Small intestine (tissue), 7 donors: ENCODE results near the gene KCNK3. TPM values are rescaled to one million over a fixed set of nuclear protein-coding genes. Genes with fewer than 3 reads are reported as not detected.

Experiments
- DNase-seq, 2 donors: peaks; one replicate each; pipeline versions ENCODE4 v3.0.0 to v3.0.0-alpha.2; 2013
- FAIRE-seq: peaks from 2 replicates; lab custom pipeline; 2012; peaks lifted over from hg19 to GRCh38; lab: Jason Lieb, UNC
- H3K27ac ChIP-seq, 3 donors: one replicate each; pipeline ENCODE4 v1.5.1; 2013; ENCODE audit warnings: low read length in 2 of 3, mild to moderate bottlenecking in 2 of 3, control low read depth in 1 of 3, inconsistent platforms in 1 of 3, low read depth in 1 of 3, moderate library complexity in 1 of 3
- H3K27me3 ChIP-seq, 3 donors: one replicate each; pipeline ENCODE4 v1.6.1; 2013; ENCODE audit warnings: low read length in 3 of 3, inconsistent platforms in 1 of 3; ENCODE audit not compliant: control insufficient read depth in 3 of 3, insufficient read depth in 3 of 3
- H3K36me3 ChIP-seq, 3 donors: one replicate each; pipeline ENCODE4 v1.6.1; 2013; ENCODE audit warnings: low read length in 3 of 3, inconsistent platforms in 1 of 3, low read depth in 1 of 3, mild to moderate bottlenecking in 1 of 3, moderate library complexity in 1 of 3; ENCODE audit not compliant: control insufficient read depth in 3 of 3, insufficient read depth in 2 of 3
- H3K4me1 ChIP-seq, 3 donors: one replicate each; pipeline ENCODE4 v1.6.1; 2013; ENCODE audit warnings: low read length in 2 of 3, inconsistent platforms in 1 of 3, low read depth in 1 of 3, mild to moderate bottlenecking in 1 of 3, moderate library complexity in 1 of 3; ENCODE audit not compliant: control insufficient read depth in 3 of 3, insufficient read depth in 2 of 3
- H3K4me3 ChIP-seq, 3 donors: one replicate each; pipeline ENCODE4 v1.5.1; 2013; ENCODE audit warnings: low read length in 3 of 3, control low read depth in 1 of 3, inconsistent platforms in 1 of 3, low read depth in 1 of 3, mild to moderate bottlenecking in 1 of 3, moderate library complexity in 1 of 3
- H3K9me3 ChIP-seq, 2 donors: one replicate each; pipeline ENCODE4 v1.6.1; 2013; ENCODE audit warnings: low read depth in 1 of 2, low read length in 1 of 2; ENCODE audit not compliant: control insufficient read depth in 2 of 2, insufficient read depth in 1 of 2
- WGBS, 3 donors: extraction: QIAGEN DNeasy Blood & Tissue Kit; methylation state at CpG; one replicate each; pipeline ENCODE4 v1.1.7; 2013; 5-methylcytosine and 5-hydroxymethylcytosine counted together
- polyA plus RNA-seq, 4 donors: library from polyadenylated mRNA; stranded (reverse) in 3 of 4; unstranded in 1 of 4; fragments of 200-250 nt in 3 of 4; fragments of 120-200 nt in 1 of 4; gene quantifications; one replicate each; pipeline versions ENCODE4 v1.2.1 to v1.2.3, GENCODE V29; 2013
- donor health status: healthy with polysubstance abuse.
- donor health status: control.
- donor health status: control.
- donor health status: Bipolar disorder and iron deficiency.
- donor health status: healthy.

KCNK3 gene
- polyA plus RNA-seq, 4 donors, result 0.22 to 3.3 (median 0.28) TPM

GRCh38 chr2:26778507-26778906, 86.0 kb downstream of the KCNK3 start:
- no peaks in the 10 kb centered on the region for H3K9me3 ChIP-seq
- no peak overlapping the region for H3K4me3 ChIP-seq
- no peak for FAIRE-seq
- H3K27me3 ChIP-seq, result no peaks in the 10 kb centered on the region
- H3K27ac ChIP-seq, result no peak overlapping the region
- peaks cover 11 to 66% (median 32%) of the 10 kb centered on the region in 3 donors for H3K36me3 ChIP-seq
- no peak for DNase-seq
- WGBS, 3 donors, result 10 to 62% (median 32%) methylated on average over 3 of the region's 3 CpGs
- H3K4me1 ChIP-seq, result peaks cover 0 to 2% (median 0%) of the 10 kb centered on the region in 3 donors

GRCh38 chr2:26780203-26780760, 87.8 kb downstream of the KCNK3 start:
- DNase-seq (no peak), FAIRE-seq (no peak)
- no peaks in the 10 kb centered on the region for H3K27me3 ChIP-seq
- no peak overlapping the region for H3K27ac ChIP-seq
- no peaks in the 10 kb centered on the region for H3K9me3 ChIP-seq
- H3K36me3 ChIP-seq, result peaks cover 11 to 49% (median 29%) of the 10 kb centered on the region in 3 donors
- H3K4me3 ChIP-seq, result no peak overlapping the region
- WGBS, 3 donors, result 94 to 98% (median 97%) methylated on average over 4 of the region's 4 CpGs
- peaks cover 0 to 3% (median 0%) of the 10 kb centered on the region in 3 donors for H3K4me1 ChIP-seq

Other genes starting within 250 kb of the KCNK3 start
- 1 to 10 TPM in 1 of 4 donors, under 1 TPM in 3; 0.22 to 2.5 (median 0.46) TPM for gene OTOF, start 214.6 kb upstream of the KCNK3 start, polyA plus RNA-seq
- under 1 TPM in 1 of 4 donors, not detected in 3; 0.15 TPM for gene CIB4, start 51.4 kb upstream of the KCNK3 start, polyA plus RNA-seq
- gene SLC35F6, start 71.6 kb downstream of the KCNK3 start, polyA plus RNA-seq, result 10 to 100 TPM in 2 of 4 donors, 1 to 10 TPM in 2; 5.8 to 21.3 (median 12.1) TPM
- gene CENPA, start 93.3 kb downstream of the KCNK3 start, polyA plus RNA-seq, result 10 to 100 TPM in 1 of 4 donors, 1 to 10 TPM in 3; 1.4 to 11.6 (median 3.2) TPM
- 1 to 10 TPM in 1 of 4 donors, under 1 TPM in 2, not detected in 1; 0.27 to 1.2 (median 0.50) TPM for gene DPYSL5, start 155.4 kb downstream of the KCNK3 start, polyA plus RNA-seq